Astrocyte (in vitro differentiated cells and primary cell): ENCODE measurements around the gene WSCD1. TPM values are rescaled to one million over a fixed set of nuclear protein-coding genes. Genes with fewer than 3 reads are reported as not detected.

ENCODE experiments used
- DNase-seq: peaks from one replicate; pipeline ENCODE4 v3.0.0-alpha.2; 2010; ENCODE audit warnings: low read depth
- FAIRE-seq: peaks from 2 replicates; lab custom pipeline; 2011; peaks lifted over from hg19 to GRCh38; lab: Jason Lieb, UNC
- H2AFZ ChIP-seq: 2 replicates; pipeline ENCODE4 v1.6.0; 2012; ENCODE audit warnings: low read depth, low read length, inconsistent platforms
- H3K27ac ChIP-seq: 2 replicates; pipeline ENCODE4 v1.5.1; 2011; ENCODE audit warnings: low read depth, low read length, inconsistent platforms
- H3K27me3 ChIP-seq: 2 replicates; pipeline ENCODE4 v1.6.0; 2011; ENCODE audit warnings: low read length, inconsistent platforms; ENCODE audit not compliant: insufficient read depth
- H3K36me3 ChIP-seq: 2 replicates; pipeline ENCODE4 v1.5.1; 2011; ENCODE audit warnings: low read length, inconsistent platforms; ENCODE audit not compliant: insufficient read depth
- H3K4me1 ChIP-seq: 2 replicates; pipeline ENCODE4 v1.5.1; 2011; ENCODE audit warnings: low read length, inconsistent platforms; ENCODE audit not compliant: insufficient read depth
- H3K4me2 ChIP-seq: 2 replicates; pipeline ENCODE4 v1.6.0; 2012; ENCODE audit warnings: low read length, inconsistent platforms
- H3K4me3 ChIP-seq: 2 replicates; pipeline ENCODE4 v1.5.1; 2011; ENCODE audit warnings: low read depth, mild to moderate bottlenecking, low read length, inconsistent platforms; ENCODE audit not compliant: insufficient read depth
- H3K79me2 ChIP-seq: 2 replicates; pipeline ENCODE4 v1.6.0; 2012; ENCODE audit warnings: mild to moderate bottlenecking, low read length, inconsistent platforms; ENCODE audit not compliant: insufficient read depth
- H3K9ac ChIP-seq: 2 replicates; pipeline ENCODE4 v1.6.0; 2012; ENCODE audit warnings: mild to moderate bottlenecking, low read length, inconsistent platforms
- H3K9me3 ChIP-seq: 2 replicates; pipeline ENCODE4 v1.5.1; 2012; ENCODE audit warnings: low read depth, mild to moderate bottlenecking, low read length, inconsistent platforms; ENCODE audit not compliant: insufficient read depth
- H4K20me1 ChIP-seq: 2 replicates; pipeline ENCODE4 v1.6.0; 2012; ENCODE audit warnings: low read length, inconsistent platforms; ENCODE audit not compliant: insufficient read depth
- H3K27ac Mint-ChIP-seq: one replicate; pipeline ENCODE4 v1.8.0; 2021; ENCODE audit warnings: mild to moderate bottlenecking, mixed read lengths; ENCODE audit not compliant: unreplicated experiment
- H3K27me3 Mint-ChIP-seq: one replicate; pipeline ENCODE4 v1.8.0; 2021; ENCODE audit warnings: low read depth, mixed read lengths; ENCODE audit not compliant: unreplicated experiment
- H3K36me3 Mint-ChIP-seq: one replicate; pipeline ENCODE4 v1.8.0; 2021; ENCODE audit warnings: low read depth, mixed read lengths; ENCODE audit not compliant: unreplicated experiment
- H3K4me1 Mint-ChIP-seq: one replicate; pipeline ENCODE4 v1.8.0; 2021; ENCODE audit warnings: low read depth, mixed read lengths; ENCODE audit not compliant: unreplicated experiment
- H3K4me3 Mint-ChIP-seq: one replicate; pipeline ENCODE4 v1.8.0; 2021; ENCODE audit warnings: mild to moderate bottlenecking, moderate library complexity, mixed read lengths; ENCODE audit not compliant: unreplicated experiment
- H3K9me3 Mint-ChIP-seq: one replicate; pipeline ENCODE4 v1.8.0; 2021; ENCODE audit warnings: mild to moderate bottlenecking, mixed read lengths; ENCODE audit not compliant: unreplicated experiment
- CTCF ChIP-seq: IDR thresholded peaks from 2 replicates; pipeline ENCODE4 v1.5.1; 2011; ENCODE audit warnings: low read depth, mild to moderate bottlenecking, inconsistent platforms, low read length, moderate library complexity; ENCODE audit not compliant: insufficient read depth
- EZH2 ChIP-seq: IDR thresholded peaks from 2 replicates; pipeline ENCODE4 v1.6.1; 2012; ENCODE audit warnings: mild to moderate bottlenecking, low read length, inconsistent platforms; ENCODE audit not compliant: insufficient read depth
- total RNA-seq: library from RNA; stranded (reverse); gene quantifications from 2 replicates; pipeline ENCODE4 v1.2.1, GENCODE V29; 2021

Gene WSCD1
- total RNA-seq, 1 donor from 2014 or later: 3.9 TPM

- Mint-ChIP-seq H3K27me3 (peaks cover 17% of the 10 kb centered on the region), H3K27ac (no peak overlapping the region), H3K4me3 (no peak overlapping the region), H3K9me3 (peaks cover 6% of the 10 kb centered on the region), H3K4me1 (no peaks in the 10 kb centered on the region), H3K36me3 (peaks cover 8% of the 10 kb centered on the region)
- Histone ChIP-seq H4K20me1 (no peaks in the 10 kb centered on the region), H3K9me3 (no peaks in the 10 kb centered on the region), H3K9ac (no peak overlapping the region), H2AFZ (no peak overlapping the region), H3K27ac (no peak overlapping the region), H3K36me3 (no peaks in the 10 kb centered on the region), H3K79me2 (no peaks in the 10 kb centered on the region), H3K4me2 (no peak overlapping the region), H3K27me3 (no peaks in the 10 kb centered on the region), H3K4me1 (no peaks in the 10 kb centered on the region), H3K4me3 (no peak overlapping the region)
- no peak for DNase-seq
- no peak for TF ChIP-seq CTCF
- no peak for FAIRE-seq
These were observed 38.2 kb downstream of the WSCD1 start for GRCh38 chr17:6108382-6108781.

- Histone ChIP-seq H3K36me3 (no peaks in the 10 kb centered on the region), H2AFZ (no peak overlapping the region), H3K4me3 (no peak overlapping the region), H3K9me3 (no peaks in the 10 kb centered on the region), H3K4me2 (no peak overlapping the region), H3K27ac (no peak overlapping the region), H3K4me1 (no peaks in the 10 kb centered on the region), H3K9ac (no peak overlapping the region), H4K20me1 (no peaks in the 10 kb centered on the region), H3K79me2 (no peaks in the 10 kb centered on the region), H3K27me3 (no peaks in the 10 kb centered on the region)
- H3K9me3 Mint-ChIP-seq: peaks cover 6% of the 10 kb centered on the region
- peaks cover 15% of the 10 kb centered on the region for H3K27me3 Mint-ChIP-seq
- H3K4me3 Mint-ChIP-seq: no peak overlapping the region
- H3K4me1 Mint-ChIP-seq: no peaks in the 10 kb centered on the region
- TF ChIP-seq EZH2 (no peak), CTCF (no peak)
- H3K36me3 Mint-ChIP-seq: peaks cover 4% of the 10 kb centered on the region
- DNase-seq: no peak
- FAIRE-seq: no peak
- H3K27ac Mint-ChIP-seq: no peak overlapping the region
These were observed 38.8 kb downstream of the WSCD1 start for GRCh38 chr17:6108987-6109386.

DNA sequence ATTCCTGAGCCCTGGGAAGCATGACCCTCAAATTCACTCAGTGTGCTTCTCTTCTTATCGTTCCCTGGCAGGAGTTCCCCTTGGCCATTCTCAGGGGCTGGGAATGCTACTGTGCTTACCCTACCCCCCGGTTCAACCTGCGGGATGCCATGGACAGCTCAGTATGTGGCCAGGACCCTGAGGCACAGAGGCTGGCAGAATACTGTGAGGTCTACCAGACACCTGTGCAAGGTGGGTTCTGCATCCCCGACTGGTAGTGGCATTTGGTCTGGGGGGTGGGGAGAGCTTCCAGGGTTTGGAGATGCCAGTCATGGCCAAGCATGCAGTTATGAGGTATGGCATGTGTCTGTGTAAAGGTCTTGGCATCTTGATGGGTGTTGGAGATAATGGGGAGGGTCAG, 39.4 kb downstream of the WSCD1 start:
- Histone ChIP-seq H3K36me3 (no peaks in the 10 kb centered on the region), H3K9ac (no peak overlapping the region), H2AFZ (no peak overlapping the region), H3K4me1 (no peaks in the 10 kb centered on the region), H3K4me2 (no peak overlapping the region), H3K9me3 (no peaks in the 10 kb centered on the region), H4K20me1 (no peaks in the 10 kb centered on the region), H3K4me3 (no peak overlapping the region), H3K27me3 (no peaks in the 10 kb centered on the region), H3K27ac (no peak overlapping the region), H3K79me2 (no peaks in the 10 kb centered on the region)
- TF ChIP-seq CTCF (no peak), EZH2 (no peak)
- Mint-ChIP-seq H3K27ac (no peak overlapping the region), H3K4me1 (no peaks in the 10 kb centered on the region), H3K36me3 (peaks cover 4% of the 10 kb centered on the region), H3K4me3 (no peak overlapping the region), H3K9me3 (peaks cover 6% of the 10 kb centered on the region), H3K27me3 (peaks cover 15% of the 10 kb centered on the region)
- FAIRE-seq (no peak), DNase-seq (no peak)
